ENCODE results near the gene AGAP1.

The AGAP1 gene

GRCh38 chr2:236158969-236159777, 665.3 kb downstream of the AGAP1 start:
- DNase-seq = no peak

- DNase-seq = no peak
Observed at GRCh38 chr2:236159778-236160170, 665.9 kb downstream of the AGAP1 start.

GRCh38 chr2:236160366-236161081, 666.7 kb downstream of the AGAP1 start:
- DNase-seq = no peak

- DNase-seq = no peak
Observed at GRCh38 chr2:236161082-236161462, 667.2 kb downstream of the AGAP1 start.

GRCh38 chr2:236161531-236161930, 667.7 kb downstream of the AGAP1 start:
- no peak for DNase-seq

- no peak for DNase-seq
Observed at GRCh38 chr2:236162031-236162845, 668.4 kb downstream of the AGAP1 start.

GRCh38 chr2:236162882-236163470, 669.1 kb downstream of the AGAP1 start:
- DNase-seq = no peak

- no peak for DNase-seq
Observed at GRCh38 chr2:236163471-236164200, 669.8 kb downstream of the AGAP1 start.

GRCh38 chr2:236164201-236164924, 670.5 kb downstream of the AGAP1 start:
- no peak for DNase-seq

GRCh38 chr2:236164925-236165841, 671.3 kb downstream of the AGAP1 start:
- no peak for DNase-seq

- DNase-seq = no peak
Observed at GRCh38 chr2:236165842-236166795, 672.3 kb downstream of the AGAP1 start.

GRCh38 chr2:236166796-236167296, 673.0 kb downstream of the AGAP1 start:
- DNase-seq = no peak

GRCh38 chr2:236167297-236168109, 673.7 kb downstream of the AGAP1 start:
- DNase-seq = no peak

GRCh38 chr2:236168110-236169080, 674.6 kb downstream of the AGAP1 start, which contains the start of gene GBX2:
Gene GBX2, minus strand, starts transcription at chr2:236168386. Its CDS starts 415 bp downstream, at chr2:236167971.
- DNase-seq = no peak

GRCh38 chr2:236169151-236169721, 675.4 kb downstream of the AGAP1 start:
- no peak for DNase-seq
